ENCODE data around the gene CCL20.
"Not testable (repeated sequence)": the region's sequence is repeated elsewhere in the genome, so short reads cannot be mapped to it uniquely, and the experiment has no call there.

The CCL20 gene

DNA sequence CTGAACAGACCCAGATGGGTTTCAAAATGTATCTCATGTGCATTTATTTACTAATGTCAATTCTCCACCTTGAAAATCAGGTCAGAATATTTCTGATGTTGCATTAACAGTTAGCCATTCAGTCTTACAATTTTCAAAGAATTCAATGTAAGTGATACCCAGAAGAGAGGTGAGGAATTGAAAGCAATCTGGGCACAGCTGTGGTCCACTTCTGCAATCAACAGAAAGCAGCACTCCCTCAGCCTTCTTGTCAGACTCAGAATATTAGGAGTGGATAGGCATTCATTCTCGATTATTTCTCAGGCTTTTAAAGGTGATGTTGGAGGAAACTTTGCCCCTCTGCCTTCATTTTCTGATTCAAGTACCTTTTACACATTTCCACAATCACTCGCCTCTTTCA lies 15.7 kb downstream of the CCL20 start:
- TF ChIP-seq CTCF (conservative IDR thresholded peaks at IDR 0.05; ENCODE audit: low read depth, low read length): no peak
- no peak for DNase-seq (ENCODE audit: low read depth)
- H3K4me3 ChIP-seq (ENCODE audit: low read depth, low read length): no peak overlapping the region

DNA sequence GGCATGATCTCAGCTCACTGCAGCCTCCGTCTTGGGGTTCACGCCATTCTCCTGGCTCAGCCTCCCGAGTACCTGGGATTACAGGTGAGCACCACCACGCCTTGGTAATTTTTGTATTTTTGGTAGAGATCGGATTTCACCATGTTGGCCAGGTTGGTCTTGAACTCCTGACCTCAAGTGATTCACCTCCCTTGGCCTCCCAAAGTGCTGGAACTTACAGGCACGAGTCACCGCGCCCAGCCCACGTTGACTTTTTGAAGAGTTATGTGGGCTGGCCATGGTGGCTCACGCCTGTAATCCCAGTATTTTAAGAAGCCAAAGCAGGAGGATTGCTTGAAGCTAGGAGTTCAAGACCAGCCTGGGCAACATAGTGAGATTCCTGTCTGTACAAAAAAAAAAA lies 20.8 kb downstream of the CCL20 start:
- no peak overlapping the region for H3K4me3 ChIP-seq (ENCODE audit: low read depth, low read length)
- TF ChIP-seq CTCF (conservative IDR thresholded peaks at IDR 0.05; ENCODE audit: low read depth, low read length): no peak
- no peak for DNase-seq (ENCODE audit: low read depth)

GRCh38 chr2:227834916-227835650 lies 21.4 kb downstream of the CCL20 start:
- no peak for DNase-seq (ENCODE audit: low read depth)
- H3K4me3 ChIP-seq (ENCODE audit: low read depth, low read length): no peak overlapping the region
- TF ChIP-seq CTCF (conservative IDR thresholded peaks at IDR 0.05; ENCODE audit: low read depth, low read length): no peak

- DNase-seq (ENCODE audit: low read depth): peak; percentile 36
- H3K4me3 ChIP-seq (ENCODE audit: low read depth, low read length): not testable (repeated sequence)
Measured at GRCh38 chr2:227839339-227840129, 25.9 kb downstream of the CCL20 start.

- DNase-seq (ENCODE audit: low read depth): no peak
- no peak for TF ChIP-seq CTCF (conservative IDR thresholded peaks at IDR 0.05; ENCODE audit: low read depth, low read length)
- no peak overlapping the region for H3K4me3 ChIP-seq (ENCODE audit: low read depth, low read length)
Measured at GRCh38 chr2:227846831-227847230, 33.2 kb downstream of the CCL20 start.

DNA sequence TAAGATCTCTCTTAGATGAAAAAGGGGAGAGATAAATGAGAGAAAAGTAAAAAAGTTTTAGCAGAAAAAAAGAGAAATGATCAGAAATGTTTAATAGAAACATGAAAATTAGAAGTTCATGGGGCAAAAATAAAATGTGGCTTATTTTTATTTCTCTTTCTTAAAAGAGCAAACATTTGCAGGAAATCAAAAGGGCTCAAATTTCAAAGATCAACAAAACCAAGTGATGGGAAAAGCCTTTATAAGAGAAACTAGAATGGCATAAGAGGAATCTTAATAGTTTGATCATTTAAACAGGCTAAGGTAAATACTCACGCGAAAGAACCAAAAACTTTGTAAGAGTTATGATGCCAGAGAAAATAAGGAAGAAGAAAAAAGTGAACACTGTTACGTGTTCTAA lies 34.5 kb downstream of the CCL20 start:
- TF ChIP-seq CTCF (conservative IDR thresholded peaks at IDR 0.05; ENCODE audit: low read depth, low read length): no peak
- DNase-seq (ENCODE audit: low read depth): no peak

DNA sequence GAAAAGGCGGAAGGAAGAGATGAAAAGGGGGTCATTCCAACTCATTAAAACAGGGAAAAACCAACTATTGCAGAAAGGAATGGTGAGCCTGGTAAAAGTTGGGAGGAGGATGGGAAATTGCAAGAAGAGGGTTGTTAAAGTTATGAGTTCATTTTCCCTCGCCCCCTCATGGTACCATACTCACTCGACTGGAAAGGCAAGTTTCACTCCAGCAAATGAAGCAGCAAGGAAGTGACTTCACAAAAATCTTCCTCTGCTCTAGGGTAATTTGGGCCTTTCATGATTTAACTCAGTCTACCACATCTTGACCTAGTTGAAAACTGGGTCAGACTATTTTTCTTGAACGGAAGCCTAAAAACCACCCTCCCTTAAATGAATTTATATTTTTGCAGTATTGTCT lies 34.9 kb downstream of the CCL20 start:
- no peak overlapping the region for H3K4me3 ChIP-seq (ENCODE audit: low read depth, low read length)
- no peak for DNase-seq (ENCODE audit: low read depth)
- TF ChIP-seq CTCF (conservative IDR thresholded peaks at IDR 0.05; ENCODE audit: low read depth, low read length): no peak

More for the DNA sequence above, 34.5 kb downstream of the CCL20 start:
- no peak overlapping the region for H3K4me3 ChIP-seq (ENCODE audit: low read depth, low read length)

Measured in choroid plexus epithelial cell (primary cell).